ENCODE measurements around the gene PRLH.

The PRLH gene

DNA sequence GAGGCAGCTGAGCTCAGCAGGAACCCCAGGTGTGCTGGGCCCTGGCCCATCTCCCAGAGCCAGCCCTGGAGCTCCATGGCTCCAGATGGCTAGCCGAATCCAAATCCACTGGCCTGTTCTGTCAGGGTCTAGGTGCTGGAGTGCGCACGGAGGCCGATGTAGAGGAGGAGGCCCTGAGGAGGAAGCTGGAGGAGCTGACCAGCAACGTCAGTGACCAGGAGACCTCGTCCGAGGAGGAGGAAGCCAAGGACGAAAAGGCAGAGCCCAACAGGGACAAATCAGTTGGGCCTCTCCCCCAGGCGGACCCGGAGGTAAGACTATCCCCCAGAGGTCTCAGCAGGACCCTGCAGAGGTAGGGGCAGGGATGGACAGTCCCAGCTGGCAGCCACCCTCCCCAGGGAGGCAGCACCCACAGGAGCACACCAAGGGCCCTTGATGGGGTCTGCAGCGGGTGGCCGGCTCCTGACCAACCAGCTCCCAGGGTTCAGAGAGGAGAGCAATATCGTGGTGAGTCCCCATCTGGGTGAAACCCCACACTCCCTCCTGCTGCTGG is 26.1 kb upstream of the PRLH start:
- no peak for DNase-seq

- no peak for DNase-seq
Observed at GRCh38 chr2:237540823-237541222, 25.6 kb upstream of the PRLH start.

DNA sequence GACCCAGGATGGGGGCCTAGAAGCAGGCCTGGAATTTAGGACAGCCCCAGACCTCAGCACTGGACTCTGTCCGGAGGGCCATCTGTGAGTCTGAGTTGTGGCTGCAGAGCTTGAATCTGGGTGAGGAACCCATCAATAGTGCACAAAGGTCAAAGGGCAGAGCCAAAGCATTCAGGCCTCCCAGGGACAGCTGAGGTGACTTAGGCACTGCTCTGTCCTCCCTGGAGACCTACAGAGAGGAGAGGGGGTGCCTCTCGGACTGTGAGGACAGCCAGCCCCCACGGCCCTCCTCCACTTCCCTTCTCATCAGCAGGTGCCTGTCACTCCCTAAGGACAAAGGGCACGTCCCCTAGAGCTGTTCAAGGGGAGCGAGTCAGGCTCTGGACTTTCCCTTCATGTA is 25.1 kb upstream of the PRLH start:
- DNase-seq, result no peak

- no peak for DNase-seq
Observed at GRCh38 chr2:237542001-237542704, 24.2 kb upstream of the PRLH start.

DNA sequence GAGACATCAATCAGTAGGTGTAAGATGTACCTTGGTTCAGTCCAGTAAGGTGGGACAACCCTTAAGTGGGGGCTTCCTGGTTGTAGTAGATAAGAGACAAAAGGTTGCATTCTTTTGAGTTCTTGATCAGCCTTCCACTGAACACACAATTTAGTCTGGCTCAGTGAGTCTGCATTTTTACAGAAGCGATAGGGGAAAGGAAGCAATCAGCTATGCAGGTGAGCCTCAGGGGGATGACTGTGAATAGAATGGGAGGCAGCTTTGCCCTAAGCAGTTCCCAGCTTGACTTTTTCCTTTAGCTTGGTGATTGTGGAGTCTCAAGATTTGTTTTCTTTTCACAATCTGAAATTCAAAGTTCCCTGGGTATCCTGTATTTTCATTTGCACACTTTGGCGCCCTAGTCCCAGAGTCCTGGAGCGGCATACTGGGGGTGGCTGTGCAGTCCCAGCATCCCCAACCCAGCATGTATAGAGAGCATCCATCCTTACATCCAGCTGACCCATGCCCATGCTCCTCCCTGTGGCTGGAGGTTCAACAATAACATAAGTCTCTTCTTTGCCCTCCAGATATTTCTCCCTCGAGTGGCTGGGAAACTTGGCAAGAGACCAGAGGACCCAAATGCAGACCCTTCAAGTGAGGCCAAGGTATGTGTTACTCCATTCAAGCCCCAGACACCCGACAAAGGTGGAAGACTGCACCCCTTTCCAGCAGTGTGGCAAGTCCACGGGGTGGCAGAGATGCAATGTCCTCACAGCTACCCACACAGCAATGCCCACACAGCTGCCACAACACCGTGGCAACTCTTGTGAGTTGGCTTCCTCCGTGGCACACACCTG is 20.1 kb upstream of the PRLH start:
- DNase-seq, result no peak

DNA sequence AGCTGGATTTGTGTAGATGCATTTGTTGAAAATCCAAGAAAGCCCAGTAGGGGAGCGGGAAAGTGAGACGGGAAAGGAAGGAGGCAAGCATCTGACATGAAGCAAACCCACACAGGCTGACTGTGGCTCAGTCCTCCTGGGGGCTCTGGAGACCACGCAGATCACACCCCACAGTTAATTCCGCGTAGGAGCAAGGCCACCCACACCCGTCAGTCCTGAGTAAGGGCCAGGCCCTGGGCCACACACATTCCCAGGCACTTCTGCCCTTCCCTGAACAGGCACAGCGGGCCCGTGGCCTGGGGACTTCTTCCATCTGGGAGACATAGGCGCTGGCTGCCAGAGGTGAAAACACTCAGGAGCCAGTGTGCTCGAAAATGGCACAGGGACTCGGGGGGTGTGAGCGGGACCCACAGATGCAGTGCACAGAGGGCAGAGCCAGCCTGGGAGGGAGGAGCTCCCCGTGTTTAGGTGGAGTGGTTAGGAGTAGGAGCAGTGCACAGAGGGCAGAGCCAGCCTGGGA is 19.4 kb upstream of the PRLH start:
- DNase-seq, result no peak

DNA sequence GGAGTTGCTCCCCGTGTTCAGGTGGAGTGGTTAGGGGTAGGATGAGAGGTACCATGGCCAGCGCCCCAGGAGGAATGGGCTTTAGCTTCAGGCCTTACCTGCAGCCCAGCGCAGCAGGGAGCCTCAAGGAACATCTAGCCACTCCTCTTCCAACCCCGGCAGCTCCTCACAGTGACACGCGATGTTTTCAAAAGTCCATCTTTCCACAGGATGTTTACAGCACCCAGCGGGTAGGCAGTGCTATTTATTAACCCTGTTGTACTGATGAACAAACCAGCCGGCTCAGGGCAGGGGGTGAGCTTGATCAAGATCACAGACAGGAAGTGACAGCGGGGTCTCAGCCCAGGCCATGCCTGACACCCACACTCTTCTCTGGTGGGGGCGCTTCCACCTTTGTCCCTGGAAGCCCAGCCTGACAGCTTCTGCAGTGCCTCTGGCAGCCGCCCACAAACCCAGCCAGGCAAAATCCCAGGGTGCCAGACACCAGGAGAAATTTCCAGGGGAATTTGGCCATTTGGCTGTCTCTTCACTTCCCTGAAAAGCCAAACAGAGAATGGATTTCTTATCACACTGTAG is 18.4 kb upstream of the PRLH start:
- DNase-seq, result no peak

DNA sequence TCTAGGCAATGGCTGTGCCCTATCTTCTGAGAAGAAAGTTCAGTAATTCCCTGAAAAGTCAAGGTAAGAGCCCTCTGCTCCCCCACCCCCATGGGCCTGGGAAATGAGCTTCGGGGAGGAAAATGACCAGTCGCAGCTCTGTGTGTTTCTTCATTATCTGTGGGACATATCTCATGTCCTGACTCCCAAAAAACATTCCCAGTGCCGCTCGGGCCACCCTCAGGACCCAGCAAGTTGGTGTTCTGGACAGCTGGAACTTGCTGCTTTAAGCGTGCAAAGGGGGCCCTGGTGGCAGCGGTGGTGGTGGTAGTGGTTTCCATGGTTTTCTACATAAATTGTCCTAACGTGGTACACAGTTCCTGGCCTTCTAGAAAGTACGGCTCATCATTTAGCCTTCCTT is 17.2 kb upstream of the PRLH start:
- no peak for DNase-seq

- no peak for DNase-seq
Observed at GRCh38 chr2:237549643-237550415, 16.5 kb upstream of the PRLH start.

- DNase-seq, result no peak
Observed at GRCh38 chr2:237551071-237551574, 15.3 kb upstream of the PRLH start.

GRCh38 chr2:237552908-237553307 is 13.5 kb upstream of the PRLH start:
- no peak for DNase-seq

- no peak for DNase-seq
Observed at GRCh38 chr2:237553948-237554347, 12.4 kb upstream of the PRLH start.

DNA sequence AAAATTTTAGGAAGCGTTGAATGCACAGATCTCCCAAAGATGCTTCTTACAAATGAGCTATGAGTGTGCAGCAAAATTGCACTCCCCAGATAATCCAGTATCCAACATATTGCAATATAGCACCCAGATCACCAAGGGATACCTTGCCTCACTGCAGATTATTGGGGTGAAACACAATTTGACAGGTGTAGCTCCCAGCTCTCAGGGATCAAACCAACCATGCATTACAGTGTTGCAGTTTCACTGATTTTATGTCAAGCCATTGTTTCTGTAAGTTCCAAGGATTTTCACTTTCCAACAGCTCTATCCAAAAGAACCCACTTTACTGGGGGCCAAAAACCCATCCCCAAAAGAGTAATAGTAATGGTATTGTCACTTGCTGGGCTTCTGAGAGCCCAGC is 10.8 kb upstream of the PRLH start:
- DNase-seq, result no peak

GRCh38 chr2:237556773-237557632 is 9.4 kb upstream of the PRLH start:
- DNase-seq, result no peak

DNA sequence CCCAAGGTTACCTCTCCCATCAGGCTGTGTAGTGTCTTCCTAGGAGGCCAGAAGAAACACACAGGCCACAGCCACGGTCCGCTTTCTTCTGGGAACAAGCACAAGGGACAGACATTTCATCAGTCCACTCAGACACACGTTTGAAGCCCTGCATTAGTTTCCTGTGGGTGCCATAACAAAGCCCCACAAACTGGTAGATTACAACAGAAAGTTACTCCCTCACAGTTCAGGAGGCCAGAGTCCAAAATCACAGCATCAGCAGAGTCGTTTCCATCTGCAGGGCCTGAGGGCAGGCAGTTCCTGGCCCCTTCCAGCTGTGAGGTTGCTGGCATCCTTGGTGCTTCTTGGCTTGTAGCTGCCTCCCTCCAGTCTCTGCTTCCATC is 8.8 kb upstream of the PRLH start:
- DNase-seq, result no peak

GRCh38 chr2:237558961-237559641 is 7.3 kb upstream of the PRLH start:
- peak; percentile 81 for DNase-seq

DNA sequence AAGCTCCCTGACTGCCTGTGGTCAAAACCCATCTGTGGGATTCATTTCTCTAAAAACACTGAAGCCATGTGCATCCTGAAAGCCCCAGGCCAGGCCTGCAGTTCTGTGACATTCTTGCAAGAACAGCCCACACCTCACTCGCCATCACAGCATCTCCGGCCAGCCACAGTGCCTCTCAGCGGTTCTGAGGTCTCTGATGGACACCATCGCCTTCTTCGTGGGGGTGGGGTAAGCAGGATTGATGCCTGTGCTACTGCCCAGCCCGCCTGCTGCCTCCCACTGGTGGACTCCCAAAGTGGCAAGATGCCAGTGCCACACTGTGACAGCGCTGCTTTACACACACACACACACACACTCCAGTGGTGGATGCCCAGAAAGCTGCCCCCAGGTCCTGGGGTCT is 5.2 kb upstream of the PRLH start:
- no peak for DNase-seq

DNA sequence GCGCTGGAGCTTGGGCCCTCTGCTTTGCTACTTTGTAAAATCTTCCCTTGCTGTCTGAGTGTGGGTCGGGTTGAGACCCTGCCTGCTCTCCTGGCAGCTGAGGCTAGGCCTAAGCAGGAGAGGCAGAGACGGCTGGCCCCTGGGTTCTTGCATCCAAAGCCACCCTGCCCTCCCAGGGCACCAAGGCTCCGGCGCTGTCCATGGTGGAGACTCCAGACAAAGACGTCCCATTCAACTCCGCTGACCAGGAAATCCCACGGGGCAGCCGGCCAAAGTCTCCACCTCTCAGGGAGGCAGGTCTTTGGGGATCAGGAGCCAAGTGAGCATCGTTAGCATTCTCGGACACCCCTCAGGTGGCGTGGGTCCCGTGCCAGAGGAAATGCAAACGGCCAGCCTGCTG is 2.6 kb upstream of the PRLH start:
- no peak for DNase-seq

GRCh38 chr2:237564526-237565131 is 1.7 kb upstream of the PRLH start:
- no peak for DNase-seq

DNA sequence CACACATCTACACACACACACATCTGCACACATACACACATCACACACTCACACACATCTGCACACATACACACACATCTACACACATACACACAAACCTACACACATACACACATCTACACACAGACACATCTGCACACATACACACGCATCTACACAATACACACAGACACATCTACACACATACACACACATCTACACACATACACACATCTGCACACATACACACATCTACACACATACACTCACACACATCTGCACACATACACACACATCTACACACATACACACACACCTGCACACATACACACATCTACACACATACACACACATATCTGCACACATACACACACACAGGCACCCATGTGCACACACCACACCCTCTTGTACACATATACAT is 400 bp upstream of the PRLH start:
- no peak for DNase-seq
